Spleen (tissue), 7 donors: ENCODE measurements around the gene POLL.

ENCODE experiments used
- POLR2A ChIP-seq, 3 donors: fragments of 450-650 bp; IDR thresholded peaks; one replicate each; pipeline ENCODE4 v1.5.1; 2017; ENCODE audit warnings: antibody characterized with exemption in 3 of 3, mild to moderate bottlenecking in 1 of 3
- TF ChIP-seq, protein P1 (sequence below), 11 experiments: fragments of 200-600 bp in 7 of 11; fragments of 450-650 bp in 4 of 11; sonication (generic) in 4 of 11; IDR thresholded peaks in 8 of 11; conservative IDR thresholded peaks in 3 of 11; 1 replicate in 7 of 11; 2 replicates in 4 of 11; pipeline versions ENCODE4 v1.4.0 to v1.8.0; 2016 to 2021; ENCODE audit warnings: antibody characterized with exemption in 11 of 11, inconsistent platforms in 4 of 11, mild to moderate bottlenecking in 1 of 11
- donor health status: DM: no; HTN: no; CAD: no; lungs with moderate emphysema.
- donor health status: DM: no; HTN: no; CAD: no.
- donor health status: DM: no; HTN: no; CAD: no.

DNA sequence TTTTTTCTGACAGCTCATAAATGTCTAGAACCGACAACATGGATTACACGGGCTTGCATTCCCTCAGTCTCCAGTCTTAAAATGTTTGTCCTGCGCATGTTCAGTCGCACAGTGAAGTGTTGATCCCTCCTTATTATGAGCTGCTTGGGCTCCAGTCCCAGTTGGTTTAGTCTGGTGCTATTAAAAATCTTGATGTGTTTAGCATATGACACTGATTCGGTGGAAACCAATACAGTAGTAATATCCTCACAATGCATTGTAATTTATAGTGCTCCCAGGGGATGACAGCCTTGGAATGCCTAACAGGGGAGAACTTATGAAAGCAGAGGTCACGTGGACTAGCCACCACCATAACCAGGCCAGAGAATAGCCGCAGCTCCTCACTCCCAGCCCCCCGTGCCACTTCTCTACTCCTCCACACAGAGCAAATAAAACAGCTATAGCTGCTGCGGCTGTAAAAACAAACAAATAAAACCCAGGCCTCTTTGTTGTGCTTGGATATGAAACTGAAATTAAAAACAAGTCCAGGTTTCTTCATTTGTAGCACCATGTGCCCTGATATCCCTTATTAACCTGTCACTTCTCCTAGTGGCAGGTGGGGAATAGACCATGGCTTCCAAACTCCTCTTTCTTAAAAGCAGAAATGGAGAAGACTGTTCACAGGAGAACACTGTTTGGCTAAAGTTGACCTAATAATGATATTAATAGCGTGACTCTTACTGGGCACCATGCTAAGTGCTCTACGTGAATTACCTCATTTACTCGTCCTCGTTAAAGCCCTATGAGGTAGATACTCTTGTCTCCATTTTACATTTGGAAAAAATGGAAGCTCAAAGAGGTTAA, 7.8 kb upstream of the POLL start:
- TF ChIP-seq, protein P1, sequence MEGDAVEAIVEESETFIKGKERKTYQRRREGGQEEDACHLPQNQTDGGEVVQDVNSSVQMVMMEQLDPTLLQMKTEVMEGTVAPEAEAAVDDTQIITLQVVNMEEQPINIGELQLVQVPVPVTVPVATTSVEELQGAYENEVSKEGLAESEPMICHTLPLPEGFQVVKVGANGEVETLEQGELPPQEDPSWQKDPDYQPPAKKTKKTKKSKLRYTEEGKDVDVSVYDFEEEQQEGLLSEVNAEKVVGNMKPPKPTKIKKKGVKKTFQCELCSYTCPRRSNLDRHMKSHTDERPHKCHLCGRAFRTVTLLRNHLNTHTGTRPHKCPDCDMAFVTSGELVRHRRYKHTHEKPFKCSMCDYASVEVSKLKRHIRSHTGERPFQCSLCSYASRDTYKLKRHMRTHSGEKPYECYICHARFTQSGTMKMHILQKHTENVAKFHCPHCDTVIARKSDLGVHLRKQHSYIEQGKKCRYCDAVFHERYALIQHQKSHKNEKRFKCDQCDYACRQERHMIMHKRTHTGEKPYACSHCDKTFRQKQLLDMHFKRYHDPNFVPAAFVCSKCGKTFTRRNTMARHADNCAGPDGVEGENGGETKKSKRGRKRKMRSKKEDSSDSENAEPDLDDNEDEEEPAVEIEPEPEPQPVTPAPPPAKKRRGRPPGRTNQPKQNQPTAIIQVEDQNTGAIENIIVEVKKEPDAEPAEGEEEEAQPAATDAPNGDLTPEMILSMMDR (IDR thresholded peaks at IDR 0.05 in 8 of 11, conservative IDR thresholded peaks at IDR 0.05 in 3 of 11), result no peak
- TF ChIP-seq POLR2A (IDR thresholded peaks at IDR 0.05), result no peak
